GM12878 (cell line): ENCODE measurements around the gene RAP2B. TPM values are rescaled to one million over a fixed set of nuclear protein-coding genes. Genes with fewer than 3 reads are reported as not detected.

Experiments
- CEBPZ ChIP-seq: fragments of 150-350 bp; IDR thresholded peaks from 2 replicates; pipeline ENCODE4 v1.6.1; 2016; ENCODE audit warnings: low read depth, low read length
- EGR1 ChIP-seq, 2 experiments: IDR thresholded peaks; 1 replicate in 1 of 2; 2 replicates in 1 of 2; pipeline ENCODE4 v1.6.1; 2011 to 2012; ENCODE audit warnings: low read depth in 2 of 2, low read length in 2 of 2, borderline replicate concordance in 1 of 2, mild to moderate bottlenecking in 1 of 2, moderate library complexity in 1 of 2
- IRF5 ChIP-seq: fragments of 450-650 bp; IDR thresholded peaks from 2 replicates; pipeline ENCODE4 v1.6.1; 2017; ENCODE audit warnings: borderline replicate concordance
- MEF2A ChIP-seq: IDR thresholded peaks from 2 replicates; pipeline ENCODE4 v1.6.1; 2011; ENCODE audit warnings: low read depth, mild to moderate bottlenecking, low read length, moderate library complexity; ENCODE audit not compliant: insufficient read depth
- NFIC ChIP-seq: IDR thresholded peaks from 2 replicates; pipeline ENCODE4 v1.6.1; 2012; ENCODE audit warnings: low read depth, mild to moderate bottlenecking, inconsistent platforms, low read length, moderate library complexity
- REST ChIP-seq: IDR thresholded peaks from 2 replicates; pipeline ENCODE4 v1.6.1; 2012; ENCODE audit warnings: mild to moderate bottlenecking, low read depth, low read length
- polyA plus RNA-seq, 11 experiments: library from polyadenylated mRNA; depleted of rRNA in 4 of 11; unstranded in 6 of 11; stranded (reverse) in 5 of 11; fragments of >200 nt; fragmentation: Nextera tagmentation in 4 of 11; fragmentation: Illumina TruSeq in 1 of 11; extraction: Ambion mirVana in 4 of 11; extraction: Trizol in 1 of 11; gene quantifications; 1 replicate in 1 of 11; 2 replicates in 10 of 11; pipeline versions ENCODE4 v1.2.1 to v1.2.3, GENCODE V29; 2011 to 2016; ENCODE audit warnings: inconsistent platforms in 2 of 11, missing spikeins in 2 of 11, low read depth in 1 of 11
- total RNA-seq, 4 experiments: library from RNA; depleted of rRNA in 3 of 4; stranded (reverse); fragments of >200 nt in 3 of 4; fragmentation: Illumina TruSeq in 1 of 4; extraction: Trizol in 1 of 4; gene quantifications; 2 replicates each; pipeline versions ENCODE4 v1.2.1 to v1.2.3, GENCODE V29; 2013 to 2021

Gene RAP2B
- total and polyA plus RNA-seq, 10 of the 15 experiments (the other 5 are each of a cell fraction or from before 2014, with no cell fraction given): 5.9 to 21.3 (median 12.0) TPM

DNA sequence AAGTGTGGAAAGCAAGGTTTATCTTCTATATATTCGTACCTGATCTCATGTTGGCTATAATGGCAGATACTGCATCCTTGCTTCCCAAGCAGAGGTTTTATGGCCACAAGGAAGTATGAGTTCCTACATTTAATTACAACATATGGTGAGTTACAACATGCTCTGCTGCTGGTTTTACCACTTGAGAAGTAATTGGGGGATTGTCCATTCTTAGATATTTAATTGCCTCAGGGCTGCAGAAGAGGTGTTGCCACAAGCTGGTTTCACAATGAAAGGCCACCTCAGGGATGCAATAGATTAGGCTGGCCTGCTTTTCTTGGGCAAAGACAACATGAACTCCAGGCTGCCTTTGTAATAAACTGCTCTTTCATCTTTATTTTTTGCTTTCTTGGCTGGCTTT lies 48.6 kb downstream of the RAP2B start (continued):
- TF ChIP-seq REST: no peak
- no peak for TF ChIP-seq CEBPZ
- TF ChIP-seq NFIC: no peak
- TF ChIP-seq MEF2A: no peak
- no peak for TF ChIP-seq EGR1 (IDR thresholded peaks at IDR 0.05; ENCODE audit: borderline replicate concordance in 1 of 2, low read depth in 2 of 2, low read length in 2 of 2)
- no peak for TF ChIP-seq IRF5
